ENCODE data around the gene PABPN1L. TPM values are rescaled to one million over a fixed set of nuclear protein-coding genes. Genes with fewer than 3 reads are reported as not detected.
A peak's percentile ranks its signal among the peaks of the same experiment; 100 is the strongest.

The PABPN1L gene
- total and polyA plus RNA-seq, 2 of the 13 experiments (the other 11 are each of a cell fraction or from before 2014, with no cell fraction given): not detected

- TF ChIP-seq, protein P1, sequence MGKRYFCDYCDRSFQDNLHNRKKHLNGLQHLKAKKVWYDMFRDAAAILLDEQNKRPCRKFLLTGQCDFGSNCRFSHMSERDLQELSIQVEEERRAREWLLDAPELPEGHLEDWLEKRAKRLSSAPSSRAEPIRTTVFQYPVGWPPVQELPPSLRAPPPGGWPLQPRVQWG (CRISPR knock-in tag; IDR thresholded peaks at IDR 0.05; ENCODE audit: borderline replicate concordance, low read depth): no peak
- no peak for TF ChIP-seq ADNP (CRISPR knock-in tag; IDR thresholded peaks at IDR 0.05)
- peak; percentile 60; the same call in 1 of the 2 replicates for TF ChIP-seq NFKB2 (CRISPR knock-in tag; IDR thresholded peaks at IDR 0.05; ENCODE audit: borderline replicate concordance)
- TF ChIP-seq, protein P2, sequence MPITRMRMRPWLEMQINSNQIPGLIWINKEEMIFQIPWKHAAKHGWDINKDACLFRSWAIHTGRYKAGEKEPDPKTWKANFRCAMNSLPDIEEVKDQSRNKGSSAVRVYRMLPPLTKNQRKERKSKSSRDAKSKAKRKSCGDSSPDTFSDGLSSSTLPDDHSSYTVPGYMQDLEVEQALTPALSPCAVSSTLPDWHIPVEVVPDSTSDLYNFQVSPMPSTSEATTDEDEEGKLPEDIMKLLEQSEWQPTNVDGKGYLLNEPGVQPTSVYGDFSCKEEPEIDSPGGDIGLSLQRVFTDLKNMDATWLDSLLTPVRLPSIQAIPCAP (CRISPR knock-in tag; IDR thresholded peaks at IDR 0.05; ENCODE audit: low read depth): no peak
- TF ChIP-seq, protein P3, sequence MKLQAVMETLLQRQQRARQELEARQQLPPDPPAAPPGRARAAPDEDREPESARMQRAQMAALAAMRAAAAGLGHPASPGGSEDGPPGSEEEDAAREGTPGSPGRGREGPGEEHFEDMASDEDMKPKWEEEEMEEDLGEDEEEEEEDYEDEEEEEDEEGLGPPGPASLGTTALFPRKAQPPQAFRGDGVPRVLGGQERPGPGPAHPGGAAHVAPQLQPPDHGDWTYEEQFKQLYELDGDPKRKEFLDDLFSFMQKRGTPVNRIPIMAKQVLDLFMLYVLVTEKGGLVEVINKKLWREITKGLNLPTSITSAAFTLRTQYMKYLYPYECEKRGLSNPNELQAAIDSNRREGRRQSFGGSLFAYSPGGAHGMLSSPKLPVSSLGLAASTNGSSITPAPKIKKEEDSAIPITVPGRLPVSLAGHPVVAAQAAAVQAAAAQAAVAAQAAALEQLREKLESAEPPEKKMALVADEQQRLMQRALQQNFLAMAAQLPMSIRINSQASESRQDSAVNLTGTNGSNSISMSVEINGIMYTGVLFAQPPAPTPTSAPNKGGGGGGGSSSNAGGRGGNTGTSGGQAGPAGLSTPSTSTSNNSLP (IDR thresholded peaks at IDR 0.05; ENCODE audit: low read depth, low read length): no peak
- TF ChIP-seq ZNF674 (CRISPR knock-in tag; IDR thresholded peaks at IDR 0.05; ENCODE audit: low read depth): no peak
- TF ChIP-seq ZNF891 (CRISPR knock-in tag; IDR thresholded peaks at IDR 0.05): 0 out of 2 replicates have a peak, but pooled peaks have one; percentile 26
- TF ChIP-seq, protein P4, sequence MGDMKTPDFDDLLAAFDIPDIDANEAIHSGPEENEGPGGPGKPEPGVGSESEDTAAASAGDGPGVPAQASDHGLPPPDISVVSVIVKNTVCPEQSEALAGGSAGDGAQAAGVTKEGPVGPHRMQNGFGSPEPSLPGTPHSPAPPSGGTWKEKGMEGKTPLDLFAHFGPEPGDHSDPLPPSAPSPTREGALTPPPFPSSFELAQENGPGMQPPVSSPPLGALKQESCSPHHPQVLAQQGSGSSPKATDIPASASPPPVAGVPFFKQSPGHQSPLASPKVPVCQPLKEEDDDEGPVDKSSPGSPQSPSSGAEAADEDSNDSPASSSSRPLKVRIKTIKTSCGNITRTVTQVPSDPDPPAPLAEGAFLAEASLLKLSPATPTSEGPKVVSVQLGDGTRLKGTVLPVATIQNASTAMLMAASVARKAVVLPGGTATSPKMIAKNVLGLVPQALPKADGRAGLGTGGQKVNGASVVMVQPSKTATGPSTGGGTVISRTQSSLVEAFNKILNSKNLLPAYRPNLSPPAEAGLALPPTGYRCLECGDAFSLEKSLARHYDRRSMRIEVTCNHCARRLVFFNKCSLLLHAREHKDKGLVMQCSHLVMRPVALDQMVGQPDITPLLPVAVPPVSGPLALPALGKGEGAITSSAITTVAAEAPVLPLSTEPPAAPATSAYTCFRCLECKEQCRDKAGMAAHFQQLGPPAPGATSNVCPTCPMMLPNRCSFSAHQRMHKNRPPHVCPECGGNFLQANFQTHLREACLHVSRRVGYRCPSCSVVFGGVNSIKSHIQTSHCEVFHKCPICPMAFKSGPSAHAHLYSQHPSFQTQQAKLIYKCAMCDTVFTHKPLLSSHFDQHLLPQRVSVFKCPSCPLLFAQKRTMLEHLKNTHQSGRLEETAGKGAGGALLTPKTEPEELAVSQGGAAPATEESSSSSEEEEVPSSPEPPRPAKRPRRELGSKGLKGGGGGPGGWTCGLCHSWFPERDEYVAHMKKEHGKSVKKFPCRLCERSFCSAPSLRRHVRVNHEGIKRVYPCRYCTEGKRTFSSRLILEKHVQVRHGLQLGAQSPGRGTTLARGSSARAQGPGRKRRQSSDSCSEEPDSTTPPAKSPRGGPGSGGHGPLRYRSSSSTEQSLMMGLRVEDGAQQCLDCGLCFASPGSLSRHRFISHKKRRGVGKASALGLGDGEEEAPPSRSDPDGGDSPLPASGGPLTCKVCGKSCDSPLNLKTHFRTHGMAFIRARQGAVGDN (CRISPR knock-in tag; IDR thresholded peaks at IDR 0.05): 0 out of 2 replicates have a peak, but pooled peaks have one; percentile 26
- TF ChIP-seq ZNF549 (CRISPR knock-in tag; IDR thresholded peaks at IDR 0.05): no peak
- no peak for TF ChIP-seq HOXD1 (CRISPR knock-in tag; IDR thresholded peaks at IDR 0.05)
- TF ChIP-seq TAF15 (IDR thresholded peaks at IDR 0.05; ENCODE audit: low read depth, low read length, poor library complexity, severe bottlenecking): no peak
- TF ChIP-seq MATR3 (CRISPR knock-in tag; IDR thresholded peaks at IDR 0.05): no peak
- peak; percentile 58 for TF ChIP-seq RAD21 (CRISPR knock-in tag; IDR thresholded peaks at IDR 0.05)
- no peak for TF ChIP-seq ZNF329 (CRISPR knock-in tag; IDR thresholded peaks at IDR 0.05; ENCODE audit: low read depth)
- no peak for TF ChIP-seq ZNF570 (CRISPR knock-in tag; IDR thresholded peaks at IDR 0.05; ENCODE audit: borderline replicate concordance)
- TF ChIP-seq, protein P5, sequence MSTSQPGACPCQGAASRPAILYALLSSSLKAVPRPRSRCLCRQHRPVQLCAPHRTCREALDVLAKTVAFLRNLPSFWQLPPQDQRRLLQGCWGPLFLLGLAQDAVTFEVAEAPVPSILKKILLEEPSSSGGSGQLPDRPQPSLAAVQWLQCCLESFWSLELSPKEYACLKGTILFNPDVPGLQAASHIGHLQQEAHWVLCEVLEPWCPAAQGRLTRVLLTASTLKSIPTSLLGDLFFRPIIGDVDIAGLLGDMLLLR (CRISPR knock-in tag; IDR thresholded peaks at IDR 0.05): no peak
- TF ChIP-seq POLR2AphosphoS5 (IDR thresholded peaks at IDR 0.05; ENCODE audit: low read depth, low read length): no peak
- no peak for TF ChIP-seq ARNTL (CRISPR knock-in tag; IDR thresholded peaks at IDR 0.05)
- no peak for TF ChIP-seq ZBTB1 (CRISPR knock-in tag; IDR thresholded peaks at IDR 0.05; ENCODE audit: borderline replicate concordance)
- no peak for TF ChIP-seq ZNF841 (CRISPR knock-in tag; IDR thresholded peaks at IDR 0.05; ENCODE audit: borderline replicate concordance)
- no peak for TF ChIP-seq ZNF230 (CRISPR knock-in tag; IDR thresholded peaks at IDR 0.05)
- no peak for TF ChIP-seq SNAI1 (CRISPR knock-in tag; IDR thresholded peaks at IDR 0.05; ENCODE audit: borderline replicate concordance)
These were observed 45.2 kb downstream of the PABPN1L start (continued) for GRCh38 chr16:88821168-88821850.

All from HepG2 (cell line).